Measurements from ENCODE around the gene KCTD10.

DNA sequence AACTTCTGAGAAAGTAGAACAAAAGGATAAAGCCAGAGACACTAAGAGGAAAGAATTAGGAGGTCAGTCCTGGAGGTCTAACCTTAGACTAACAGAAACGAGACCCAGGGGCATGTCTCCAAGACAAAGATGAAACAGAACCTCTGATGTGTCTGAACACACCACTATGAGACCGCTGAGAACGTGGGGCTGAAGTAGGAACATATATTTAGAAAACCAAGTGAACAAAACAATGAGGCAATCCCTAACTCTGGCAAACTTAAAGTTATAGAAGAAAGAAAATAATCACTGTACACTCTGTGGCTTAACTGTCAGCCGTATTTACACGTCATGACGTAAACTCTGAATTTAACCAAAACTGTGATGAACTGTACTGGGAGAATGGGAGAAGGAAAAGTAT, 17.9 kb downstream of the KCTD10 start:
- TF ChIP-seq, protein P1, sequence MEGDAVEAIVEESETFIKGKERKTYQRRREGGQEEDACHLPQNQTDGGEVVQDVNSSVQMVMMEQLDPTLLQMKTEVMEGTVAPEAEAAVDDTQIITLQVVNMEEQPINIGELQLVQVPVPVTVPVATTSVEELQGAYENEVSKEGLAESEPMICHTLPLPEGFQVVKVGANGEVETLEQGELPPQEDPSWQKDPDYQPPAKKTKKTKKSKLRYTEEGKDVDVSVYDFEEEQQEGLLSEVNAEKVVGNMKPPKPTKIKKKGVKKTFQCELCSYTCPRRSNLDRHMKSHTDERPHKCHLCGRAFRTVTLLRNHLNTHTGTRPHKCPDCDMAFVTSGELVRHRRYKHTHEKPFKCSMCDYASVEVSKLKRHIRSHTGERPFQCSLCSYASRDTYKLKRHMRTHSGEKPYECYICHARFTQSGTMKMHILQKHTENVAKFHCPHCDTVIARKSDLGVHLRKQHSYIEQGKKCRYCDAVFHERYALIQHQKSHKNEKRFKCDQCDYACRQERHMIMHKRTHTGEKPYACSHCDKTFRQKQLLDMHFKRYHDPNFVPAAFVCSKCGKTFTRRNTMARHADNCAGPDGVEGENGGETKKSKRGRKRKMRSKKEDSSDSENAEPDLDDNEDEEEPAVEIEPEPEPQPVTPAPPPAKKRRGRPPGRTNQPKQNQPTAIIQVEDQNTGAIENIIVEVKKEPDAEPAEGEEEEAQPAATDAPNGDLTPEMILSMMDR (conservative IDR thresholded peaks at IDR 0.05; ENCODE audit: low read length) = no peak
- no peak for TF ChIP-seq EZH2phosphoT487 (IDR thresholded peaks at IDR 0.05; ENCODE audit: borderline replicate concordance)
